ENCODE measurements around the gene IQCM.

Gene IQCM

GRCh38 chr4:149711593-149712365, 103.9 kb downstream of the IQCM start:
- DNase-seq (ENCODE audit: low read depth): no peak

- no peak for DNase-seq (ENCODE audit: low read depth)
Observed at GRCh38 chr4:149709640-149710039, 106.0 kb downstream of the IQCM start.

- DNase-seq (ENCODE audit: low read depth): no peak
Observed at GRCh38 chr4:149708513-149709130, 107.0 kb downstream of the IQCM start.

- no peak for DNase-seq (ENCODE audit: low read depth)
Observed at GRCh38 chr4:149707862-149708261, 107.8 kb downstream of the IQCM start.

GRCh38 chr4:149706942-149707341, 108.7 kb downstream of the IQCM start:
- no peak for DNase-seq (ENCODE audit: low read depth)

GRCh38 chr4:149702414-149703293, 113.0 kb downstream of the IQCM start:
- no peak for DNase-seq (ENCODE audit: low read depth)

- no peak for DNase-seq (ENCODE audit: low read depth)
Observed at GRCh38 chr4:149701435-149702156, 114.0 kb downstream of the IQCM start.

- DNase-seq (ENCODE audit: low read depth): no peak
Observed at GRCh38 chr4:149700272-149700671, 115.4 kb downstream of the IQCM start.

GRCh38 chr4:149699642-149700041, 116.0 kb downstream of the IQCM start:
- no peak for DNase-seq (ENCODE audit: low read depth)

GRCh38 chr4:149690726-149691125, 124.9 kb downstream of the IQCM start:
- DNase-seq (ENCODE audit: low read depth): no peak

GRCh38 chr4:149684516-149684915, 131.1 kb downstream of the IQCM start:
- no peak for DNase-seq (ENCODE audit: low read depth)

GRCh38 chr4:149676076-149676475, 139.6 kb downstream of the IQCM start:
- DNase-seq (ENCODE audit: low read depth): no peak

- DNase-seq (ENCODE audit: low read depth): no peak
Observed at GRCh38 chr4:149645790-149646189, 169.9 kb downstream of the IQCM start.

- DNase-seq (ENCODE audit: low read depth): no peak
Observed at GRCh38 chr4:149638073-149638472, 177.6 kb downstream of the IQCM start.

GRCh38 chr4:149634368-149634767, 181.3 kb downstream of the IQCM start:
- no peak for DNase-seq (ENCODE audit: low read depth)

- no peak for DNase-seq (ENCODE audit: low read depth)
Observed at GRCh38 chr4:149631629-149632028, 184.0 kb downstream of the IQCM start.

GRCh38 chr4:149630064-149630463, 185.6 kb downstream of the IQCM start:
- DNase-seq (ENCODE audit: low read depth): no peak

GRCh38 chr4:149605601-149606378, 209.9 kb downstream of the IQCM start:
- DNase-seq (ENCODE audit: low read depth): no peak

- no peak for DNase-seq (ENCODE audit: low read depth)
Observed at GRCh38 chr4:149604827-149605226, 210.8 kb downstream of the IQCM start.

- DNase-seq (ENCODE audit: low read depth): no peak
Observed at GRCh38 chr4:149595500-149595899, 220.1 kb downstream of the IQCM start.

- no peak for DNase-seq (ENCODE audit: low read depth)
Observed at GRCh38 chr4:149589826-149590225, 225.8 kb downstream of the IQCM start.

All from activated T-cell treated with anti-CD3 and anti-CD28 coated beads for 1 hour (primary cell).